Mesendoderm (in vitro differentiated cells): ENCODE data around the gene KRTAP5-5.

Source experiments
- DNase-seq: peaks from one replicate; pipeline ENCODE4 v3.0.0; 2013
- H2AK5ac ChIP-seq: 2 replicates; pipeline ENCODE4 v1.6.1; 2013; ENCODE audit warnings: low read length, inconsistent platforms
- H2BK120ac ChIP-seq: 2 replicates; pipeline ENCODE4 v1.6.1; 2013; ENCODE audit warnings: low read depth, mild to moderate bottlenecking, low read length, moderate library complexity, mixed read lengths
- H2BK15ac ChIP-seq: replicated peaks from 2 replicates; pipeline ENCODE4 v1.6.1; 2013; ENCODE audit warnings: low read depth, mild to moderate bottlenecking, moderate library complexity
- H2BK5ac ChIP-seq: 2 replicates; pipeline ENCODE4 v1.6.1; 2013; ENCODE audit warnings: low read length, inconsistent platforms
- H3K18ac ChIP-seq: 2 replicates; pipeline ENCODE4 v1.6.1; 2013; ENCODE audit warnings: mild to moderate bottlenecking, low read length, mixed read lengths
- H3K23ac ChIP-seq: one replicate; pipeline ENCODE4 v1.6.1; 2013; ENCODE audit warnings: low read length
- H3K27ac ChIP-seq: 2 replicates; pipeline ENCODE4 v1.5.1; 2013; ENCODE audit warnings: low read depth, mild to moderate bottlenecking, inconsistent platforms, low read length, moderate library complexity
- H3K27me3 ChIP-seq: 2 replicates; pipeline ENCODE4 v1.6.1; 2013; ENCODE audit warnings: low read length, control low read depth, mild to moderate bottlenecking, inconsistent platforms; ENCODE audit not compliant: insufficient read depth, poor library complexity
- H3K36me3 ChIP-seq: 2 replicates; pipeline ENCODE4 v1.6.1; 2013; ENCODE audit warnings: low read length, inconsistent platforms; ENCODE audit not compliant: control insufficient read depth, insufficient read depth
- H3K4ac ChIP-seq: one replicate; pipeline ENCODE4 v1.6.1; 2013; ENCODE audit warnings: low read depth, mild to moderate bottlenecking, low read length, moderate library complexity
- H3K4me1 ChIP-seq: 2 replicates; pipeline ENCODE4 v1.6.1; 2013; ENCODE audit warnings: low read depth, low read length, inconsistent platforms; ENCODE audit not compliant: control insufficient read depth
- H3K4me2 ChIP-seq: 2 replicates; pipeline ENCODE4 v1.6.1; 2013; ENCODE audit warnings: low read length
- H3K4me3 ChIP-seq: 2 replicates; pipeline ENCODE4 v1.5.1; 2013; ENCODE audit warnings: mild to moderate bottlenecking, low read length
- H3K56ac ChIP-seq: one replicate; pipeline ENCODE4 v1.6.1; 2013; ENCODE audit warnings: low read length
- H3K79me1 ChIP-seq: 2 replicates; pipeline ENCODE4 v1.6.1; 2013; ENCODE audit warnings: low read length, inconsistent platforms
- H3K79me2 ChIP-seq: 2 replicates; pipeline ENCODE4 v1.6.1; 2013; ENCODE audit warnings: mild to moderate bottlenecking, low read length; ENCODE audit not compliant: control insufficient read depth, insufficient read depth
- H3K9ac ChIP-seq: 2 replicates; pipeline ENCODE4 v1.6.1; 2013; ENCODE audit warnings: low read length, inconsistent platforms
- H4K5ac ChIP-seq: one replicate; pipeline ENCODE4 v1.6.1; 2013; ENCODE audit warnings: low read length
- H4K8ac ChIP-seq: one replicate; pipeline ENCODE4 v1.6.1; 2013; ENCODE audit warnings: low read depth, mild to moderate bottlenecking, control low read depth, low read length, moderate library complexity
- WGBS: extraction: QIAGEN DNeasy Blood & Tissue Kit; methylation state at CpG from one replicate; pipeline ENCODE4 v1.1.7; 2013; ENCODE audit warnings: low lambda C conversion rate, missing lambda C conversion rate; ENCODE audit not compliant: insufficient coverage; ENCODE audit errors: extremely low coverage; 5-methylcytosine and 5-hydroxymethylcytosine counted together

KRTAP5-5 gene

GRCh38 chr11:1608363-1608762, 21.2 kb upstream of the KRTAP5-5 start, which contains the start of gene KRTAP5-3:
Gene KRTAP5-3 (minus strand): TSS chr11:1608463. CDS start chr11:1608385, 78 bp downstream.
- H2BK5ac ChIP-seq, result no peak within 1 kb of the TSS
- H2BK15ac ChIP-seq, result no peak within 1 kb of the TSS
- no peak within 1 kb of the TSS for H4K8ac ChIP-seq
- no peaks in the 10 kb centered on the region for H3K79me2 ChIP-seq
- no CpG with 5 or more reads among the region's 4 CpGs for WGBS
- no peak within 1 kb of the TSS for H3K4me2 ChIP-seq
- no peak within 1 kb of the TSS for H2AK5ac ChIP-seq
- no peak within 1 kb of the TSS for H3K27ac ChIP-seq
- H3K4me1 ChIP-seq, result no peaks in the 10 kb centered on the region
- H3K4me3 ChIP-seq, result no peak within 1 kb of the TSS
- no peak within 1 kb of the TSS for H2BK120ac ChIP-seq
- no peak within 1 kb of the TSS for H4K5ac ChIP-seq
- H3K56ac ChIP-seq, result no peak within 1 kb of the TSS
- no peaks in the 10 kb centered on the region for H3K27me3 ChIP-seq
- no peak for DNase-seq
- no peak within 1 kb of the TSS for H3K4ac ChIP-seq
- no peak within 1 kb of the TSS for H3K18ac ChIP-seq
- H3K23ac ChIP-seq, result no peak within 1 kb of the TSS
- H3K36me3 ChIP-seq, result no peaks in the 10 kb centered on the region
- no peak within 1 kb of the TSS for H3K9ac ChIP-seq
- H3K79me1 ChIP-seq, result no peaks in the 10 kb centered on the region

- Histone ChIP-seq H4K5ac (no peak overlapping the region), H3K79me2 (no peaks in the 10 kb centered on the region), H2BK120ac (no peak overlapping the region), H2BK15ac (no peak overlapping the region), H3K36me3 (no peaks in the 10 kb centered on the region), H3K4me1 (no peaks in the 10 kb centered on the region), H3K79me1 (no peaks in the 10 kb centered on the region), H3K27me3 (no peaks in the 10 kb centered on the region), H3K56ac (no peak overlapping the region), H2BK5ac (no peak overlapping the region), H3K18ac (no peak overlapping the region), H4K8ac (no peak overlapping the region), H3K4me3 (no peak overlapping the region), H3K4ac (no peak overlapping the region), H3K27ac (no peak overlapping the region), H3K23ac (no peak overlapping the region), H2AK5ac (no peak overlapping the region), H3K4me2 (no peak overlapping the region), H3K9ac (no peak overlapping the region)
- no CpG with 5 or more reads among the region's 10 CpGs for WGBS
- DNase-seq, result no peak
Measured at GRCh38 chr11:1618231-1618630, 11.3 kb upstream of the KRTAP5-5 start.

- Histone ChIP-seq H3K79me2 (no peaks in the 10 kb centered on the region), H3K4ac (no peak overlapping the region), H3K4me3 (no peak overlapping the region), H2AK5ac (no peak overlapping the region), H2BK5ac (no peak overlapping the region), H2BK120ac (no peak overlapping the region), H3K36me3 (no peaks in the 10 kb centered on the region), H3K9ac (no peak overlapping the region), H3K4me2 (no peak overlapping the region), H3K23ac (no peak overlapping the region), H3K56ac (no peak overlapping the region), H3K4me1 (no peaks in the 10 kb centered on the region), H2BK15ac (no peak overlapping the region), H4K8ac (no peak overlapping the region), H3K79me1 (no peaks in the 10 kb centered on the region), H3K27ac (no peak overlapping the region), H4K5ac (no peak overlapping the region), H3K18ac (no peak overlapping the region), H3K27me3 (no peaks in the 10 kb centered on the region)
- DNase-seq, result no peak
- whole genome bisulfite sequencing, result no CpG with 5 or more reads among the region's 10 CpGs
Measured at GRCh38 chr11:1619449-1619848, 10.1 kb upstream of the KRTAP5-5 start.

DNA sequence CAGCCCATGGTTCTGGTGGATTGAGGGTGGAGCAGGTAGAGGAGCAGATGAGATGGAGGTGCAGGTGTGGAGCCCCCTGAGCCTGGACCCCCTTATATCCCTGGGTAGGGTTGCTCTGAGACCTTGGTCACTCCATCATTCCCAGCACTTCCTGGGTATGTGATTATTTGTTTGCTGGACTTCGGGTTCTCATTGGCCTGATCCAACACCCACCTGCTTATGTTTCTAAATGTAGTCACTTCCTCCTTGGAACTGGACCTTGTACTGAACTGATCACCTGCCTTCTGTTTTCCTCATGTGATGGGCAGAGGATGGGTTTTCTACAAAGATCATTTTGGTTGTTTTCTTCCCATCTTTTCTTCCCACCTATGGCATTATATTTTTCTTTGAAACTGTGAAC, 7.5 kb upstream of the KRTAP5-5 start, which contains the start of gene KRTAP5-4:
Gene KRTAP5-4, minus strand, starts transcription at position 53 of the 400 bp plus-strand sequence. Its CDS starts 45 bp downstream, at position 8.
- H3K4me1 ChIP-seq, result no peaks in the 10 kb centered on the region
- no peak within 1 kb of the TSS for H4K5ac ChIP-seq
- DNase-seq, result no peak
- H3K4me2 ChIP-seq, result no peak within 1 kb of the TSS
- no peak within 1 kb of the TSS for H3K9ac ChIP-seq
- H3K56ac ChIP-seq, result no peak within 1 kb of the TSS
- H3K27ac ChIP-seq, result no peak within 1 kb of the TSS
- no CpG with 5 or more reads among the region's 1 CpG for WGBS
- H3K36me3 ChIP-seq, result no peaks in the 10 kb centered on the region
- H3K79me1 ChIP-seq, result no peaks in the 10 kb centered on the region
- no peak within 1 kb of the TSS for H3K23ac ChIP-seq
- no peak within 1 kb of the TSS for H2BK5ac ChIP-seq
- H3K79me2 ChIP-seq, result no peaks in the 10 kb centered on the region
- H2BK15ac ChIP-seq, result no peak within 1 kb of the TSS
- H3K4me3 ChIP-seq, result no peak within 1 kb of the TSS
- no peak within 1 kb of the TSS for H3K4ac ChIP-seq
- H4K8ac ChIP-seq, result no peak within 1 kb of the TSS
- no peak within 1 kb of the TSS for H2AK5ac ChIP-seq
- H3K18ac ChIP-seq, result no peak within 1 kb of the TSS
- H2BK120ac ChIP-seq, result no peak within 1 kb of the TSS
- no peaks in the 10 kb centered on the region for H3K27me3 ChIP-seq

DNA sequence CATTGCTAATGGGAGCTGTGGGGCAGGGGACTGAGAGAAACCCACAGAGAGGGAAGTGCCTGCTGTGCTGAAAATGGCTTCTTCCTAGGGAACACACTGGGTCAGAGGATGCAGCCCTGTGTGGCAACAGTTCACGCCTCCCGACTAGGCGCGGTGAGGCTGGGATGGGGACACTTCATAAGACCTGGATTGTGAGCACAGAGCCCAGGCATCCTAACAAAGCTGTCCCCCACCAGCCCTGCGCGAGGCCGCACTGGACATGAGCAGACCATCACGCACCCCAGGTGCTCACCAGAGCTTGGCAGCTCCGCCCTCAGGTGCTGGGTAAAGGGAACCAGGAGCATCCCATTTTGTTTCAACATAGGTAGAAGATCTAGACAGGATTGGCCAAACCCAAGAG, 5.9 kb upstream of the KRTAP5-5 start:
- Histone ChIP-seq H3K27me3 (no peaks in the 10 kb centered on the region), H3K27ac (no peak overlapping the region), H3K4me3 (no peak overlapping the region)

GRCh38 chr11:1624621-1625020, 5.0 kb upstream of the KRTAP5-5 start:
- Histone ChIP-seq H4K5ac (no peak overlapping the region), H3K23ac (no peak overlapping the region), H2BK15ac (no peak overlapping the region), H2BK5ac (no peak overlapping the region), H3K4me1 (no peaks in the 10 kb centered on the region), H3K56ac (no peak overlapping the region), H4K8ac (no peak overlapping the region), H3K4me3 (no peak overlapping the region), H3K36me3 (no peaks in the 10 kb centered on the region), H3K18ac (no peak overlapping the region), H3K9ac (no peak overlapping the region), H3K27ac (no peak overlapping the region), H3K79me1 (no peaks in the 10 kb centered on the region), H3K27me3 (no peaks in the 10 kb centered on the region), H3K4ac (no peak overlapping the region), H3K4me2 (no peak overlapping the region), H2AK5ac (no peak overlapping the region), H3K79me2 (no peaks in the 10 kb centered on the region), H2BK120ac (no peak overlapping the region)
- WGBS, result no CpG with 5 or more reads among the region's 16 CpGs
- DNase-seq, result no peak

More for the DNA sequence above, 5.9 kb upstream of the KRTAP5-5 start:
- no peak overlapping the region for H3K56ac ChIP-seq
- DNase-seq, result peak; percentile 38
- H3K4me2 ChIP-seq, result no peak overlapping the region
- H3K79me1 ChIP-seq, result no peaks in the 10 kb centered on the region
- H2BK5ac ChIP-seq, result no peak overlapping the region
- H3K9ac ChIP-seq, result no peak overlapping the region
- no peak overlapping the region for H2AK5ac ChIP-seq
- no CpG with 5 or more reads among the region's 9 CpGs for WGBS
- no peak overlapping the region for H4K8ac ChIP-seq
- H3K79me2 ChIP-seq, result no peaks in the 10 kb centered on the region
- H2BK120ac ChIP-seq, result no peak overlapping the region
- no peaks in the 10 kb centered on the region for H3K36me3 ChIP-seq
- H3K23ac ChIP-seq, result no peak overlapping the region
- H3K4me1 ChIP-seq, result no peaks in the 10 kb centered on the region
- H3K4ac ChIP-seq, result no peak overlapping the region
- H4K5ac ChIP-seq, result no peak overlapping the region
- H3K18ac ChIP-seq, result no peak overlapping the region
- H2BK15ac ChIP-seq, result no peak overlapping the region
